ENCODE results near the gene RAB34.

DNA sequence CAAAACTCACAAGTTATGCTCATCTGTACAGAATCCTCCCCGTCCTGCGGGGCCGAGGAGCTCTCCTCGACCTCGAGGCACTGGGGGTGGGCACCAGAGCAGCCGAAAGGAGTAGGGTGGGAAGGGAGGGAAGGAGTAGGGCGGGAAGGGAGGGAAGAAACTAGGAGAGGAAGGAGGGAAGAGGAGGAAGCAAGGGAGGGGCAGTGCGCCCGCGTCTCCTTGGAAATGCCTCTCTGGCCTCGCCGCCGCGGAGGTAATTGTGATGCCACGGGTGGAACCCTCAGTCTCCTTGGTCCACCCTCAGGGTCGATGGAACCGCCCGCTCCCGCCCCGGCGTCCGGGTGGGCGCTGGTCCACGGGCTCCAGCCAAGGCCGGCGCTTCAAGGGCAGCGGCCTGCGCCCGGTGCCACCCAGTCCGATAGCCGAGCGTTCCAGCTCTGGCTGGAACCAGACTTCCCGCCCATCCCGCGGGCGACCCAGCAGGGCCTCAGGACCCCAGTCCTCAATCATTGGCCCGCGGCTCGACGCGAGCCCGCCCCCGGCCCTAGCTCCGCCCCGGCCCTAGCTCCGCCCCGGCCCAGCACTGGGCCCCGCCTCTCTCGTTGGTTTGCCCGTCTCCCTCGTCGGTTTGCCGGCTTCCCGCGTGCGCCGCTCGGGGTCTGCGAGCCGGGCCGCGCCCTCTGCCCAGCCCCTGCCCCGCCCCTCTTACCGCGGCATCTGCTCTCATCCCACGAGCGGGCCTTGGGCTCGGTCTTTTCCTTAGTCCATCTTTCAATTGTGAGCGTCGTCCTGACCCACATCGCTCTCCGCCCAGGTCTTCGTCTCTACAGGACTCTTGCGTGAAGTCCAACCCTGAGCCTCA, 6.6 kb downstream of the RAB34 start:
- TF ChIP-seq, protein P1, sequence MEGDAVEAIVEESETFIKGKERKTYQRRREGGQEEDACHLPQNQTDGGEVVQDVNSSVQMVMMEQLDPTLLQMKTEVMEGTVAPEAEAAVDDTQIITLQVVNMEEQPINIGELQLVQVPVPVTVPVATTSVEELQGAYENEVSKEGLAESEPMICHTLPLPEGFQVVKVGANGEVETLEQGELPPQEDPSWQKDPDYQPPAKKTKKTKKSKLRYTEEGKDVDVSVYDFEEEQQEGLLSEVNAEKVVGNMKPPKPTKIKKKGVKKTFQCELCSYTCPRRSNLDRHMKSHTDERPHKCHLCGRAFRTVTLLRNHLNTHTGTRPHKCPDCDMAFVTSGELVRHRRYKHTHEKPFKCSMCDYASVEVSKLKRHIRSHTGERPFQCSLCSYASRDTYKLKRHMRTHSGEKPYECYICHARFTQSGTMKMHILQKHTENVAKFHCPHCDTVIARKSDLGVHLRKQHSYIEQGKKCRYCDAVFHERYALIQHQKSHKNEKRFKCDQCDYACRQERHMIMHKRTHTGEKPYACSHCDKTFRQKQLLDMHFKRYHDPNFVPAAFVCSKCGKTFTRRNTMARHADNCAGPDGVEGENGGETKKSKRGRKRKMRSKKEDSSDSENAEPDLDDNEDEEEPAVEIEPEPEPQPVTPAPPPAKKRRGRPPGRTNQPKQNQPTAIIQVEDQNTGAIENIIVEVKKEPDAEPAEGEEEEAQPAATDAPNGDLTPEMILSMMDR (IDR thresholded peaks at IDR 0.05) = no peak
- no peak for TF ChIP-seq EP300 (IDR thresholded peaks at IDR 0.05)
